Stimulated activated naive CD8-positive, alpha-beta T cell treated with anti-CD3 and anti-CD28 coated beads, Interleukin-15, amount 100 ng/mL, for 72 hours (primary cell): ENCODE results near the gene ZNF264.
"Not testable (repeated sequence)": the region's sequence is repeated elsewhere in the genome, so short reads cannot be mapped to it uniquely, and the experiment has no call there.

Experiments used
- ATAC-seq: fragments of 150-1000 bp; cut with Tn5 transposase; 2 replicates; pipeline ENCODE4 v1.10.0; 2021; ENCODE audit warnings: mild to moderate bottlenecking, moderate library complexity
- DNase-seq, 2 donors: peaks; one replicate each; pipeline ENCODE4 v3.0.0; 2021 to 2022
- H3K27ac Mint-ChIP-seq, 2 donors: one replicate each; pipeline ENCODE4 v1.8.0; 2022; ENCODE audit warnings: mild to moderate bottlenecking in 2 of 2, mixed read lengths in 2 of 2, moderate library complexity in 2 of 2
- H3K27me3 Mint-ChIP-seq: one replicate; pipeline ENCODE4 v1.8.0; 2022; ENCODE audit warnings: mixed read lengths
- H3K4me1 Mint-ChIP-seq: one replicate; pipeline ENCODE4 v1.8.0; 2022; ENCODE audit warnings: mild to moderate bottlenecking, mixed read lengths
- H3K4me3 Mint-ChIP-seq, 2 donors: one replicate each; pipeline ENCODE4 v1.8.0; 2022; ENCODE audit warnings: mild to moderate bottlenecking in 2 of 2, mixed read lengths in 2 of 2, moderate library complexity in 1 of 2
- H3K9me3 Mint-ChIP-seq, 2 donors: one replicate each; pipeline ENCODE4 v1.8.0; 2022; ENCODE audit warnings: mixed read lengths in 2 of 2

The ZNF264 gene

GRCh38 chr19:57191141-57192076, at the start of gene ZNF264:
Gene ZNF264 (plus strand): TSS chr19:57191500. CDS start chr19:57191914, 414 bp downstream.
- H3K27me3 Mint-ChIP-seq = peaks cover 7% of the 10 kb centered on the region
- H3K4me1 Mint-ChIP-seq = peaks cover 40% of the 10 kb centered on the region
- H3K27ac Mint-ChIP-seq = peak within 1 kb of the TSS; percentile 97
- peak; percentile 98 for ATAC-seq
- peak within 1 kb of the TSS; percentile 92 to 93 for H3K4me3 Mint-ChIP-seq
- H3K9me3 Mint-ChIP-seq = peaks cover 24 to 44% of the 10 kb centered on the region in 2 donors
- peak; percentile 84 to 90 for DNase-seq

- Mint-ChIP-seq H3K9me3 (peaks cover 15 to 41% of the 10 kb centered on the region in 2 donors), H3K4me3 (no peak overlapping the region), H3K27me3 (no peaks in the 10 kb centered on the region), H3K27ac (no peak overlapping the region), H3K4me1 (no peaks in the 10 kb centered on the region)
- DNase-seq (no peak), ATAC-seq (no peak)
These were observed 49.6 kb upstream of the ZNF264 start for GRCh38 chr19:57141699-57142098.

GRCh38 chr19:57152921-57153320, 38.4 kb upstream of the ZNF264 start:
- DNase-seq = no peak
- H3K4me3 Mint-ChIP-seq = no peak overlapping the region
- H3K27me3 Mint-ChIP-seq = no peaks in the 10 kb centered on the region
- no peaks in the 10 kb centered on the region for H3K4me1 Mint-ChIP-seq
- peaks cover 10 to 55% of the 10 kb centered on the region in 2 donors for H3K9me3 Mint-ChIP-seq
- no peak overlapping the region for H3K27ac Mint-ChIP-seq
- ATAC-seq = no peak

- Mint-ChIP-seq H3K27ac (no peak overlapping the region), H3K27me3 (no peaks in the 10 kb centered on the region), H3K4me3 (no peak overlapping the region), H3K4me1 (no peaks in the 10 kb centered on the region), H3K9me3 (peaks cover 10 to 17% of the 10 kb centered on the region in 2 donors)
- ATAC-seq (no peak), DNase-seq (no peak)
These were observed 29.2 kb upstream of the ZNF264 start for GRCh38 chr19:57161985-57162539.

- Mint-ChIP-seq H3K27ac (no peak overlapping the region), H3K9me3 (peaks cover 15 to 22% of the 10 kb centered on the region in 2 donors), H3K4me3 (no peak overlapping the region), H3K4me1 (no peaks in the 10 kb centered on the region), H3K27me3 (no peaks in the 10 kb centered on the region)
- no peak for ATAC-seq
- no peak for DNase-seq
These were observed 25.5 kb upstream of the ZNF264 start for GRCh38 chr19:57165846-57166245.

GRCh38 chr19:57167385-57167784, 23.9 kb upstream of the ZNF264 start, which contains the start of gene DUXA:
Gene DUXA (minus strand): TSS chr19:57167485. CDS start chr19:57167443, 42 bp downstream.
- H3K27ac Mint-ChIP-seq = no peak within 1 kb of the TSS
- H3K9me3 Mint-ChIP-seq = peaks cover 22 to 28% of the 10 kb centered on the region in 2 donors
- no peak within 1 kb of the TSS for H3K4me3 Mint-ChIP-seq
- H3K27me3 Mint-ChIP-seq = no peaks in the 10 kb centered on the region
- no peak for DNase-seq
- H3K4me1 Mint-ChIP-seq = peaks cover 9% of the 10 kb centered on the region
- ATAC-seq = no peak

- Mint-ChIP-seq H3K27ac (peak overlapping the region in 1 of 2 donors; percentile 61), H3K4me1 (peaks cover 12% of the 10 kb centered on the region), H3K9me3 (peaks cover 26 to 31% of the 10 kb centered on the region in 2 donors), H3K27me3 (no peaks in the 10 kb centered on the region), H3K4me3 (peak overlapping the region; percentile 81)
- ATAC-seq (peak; percentile 78), DNase-seq (peak; percentile 43 to 44)
These were observed 19.7 kb upstream of the ZNF264 start for GRCh38 chr19:57171551-57172081.

- no peak overlapping the region for H3K27ac Mint-ChIP-seq
- peaks cover 24 to 49% of the 10 kb centered on the region in 2 donors for H3K9me3 Mint-ChIP-seq
These were observed 999 bp upstream of the ZNF264 start for GRCh38 chr19:57190301-57190700.

GRCh38 chr19:57192077-57192420, 749 bp downstream of the ZNF264 start:
- DNase-seq (peak in 1 of 2 donors; percentile 1), ATAC-seq (peak; percentile 25)
- Mint-ChIP-seq H3K27ac (peak overlapping the region; percentile 96 to 97), H3K27me3 (peaks cover 6% of the 10 kb centered on the region), H3K4me1 (peaks cover 40% of the 10 kb centered on the region), H3K4me3 (peak overlapping the region; percentile 92 to 93), H3K9me3 (peaks cover 29 to 49% of the 10 kb centered on the region in 2 donors)

More at GRCh38 chr19:57190301-57190700, 999 bp upstream of the ZNF264 start:
- no peak for ATAC-seq
- Mint-ChIP-seq H3K4me3 (peak overlapping the region; percentile 92 to 93), H3K4me1 (peaks cover 40% of the 10 kb centered on the region), H3K27me3 (peaks cover 7% of the 10 kb centered on the region)
- no peak for DNase-seq

GRCh38 chr19:57192993-57193392, 1.7 kb downstream of the ZNF264 start:
- peaks cover 40% of the 10 kb centered on the region for H3K4me1 Mint-ChIP-seq
- H3K27ac Mint-ChIP-seq = no peak overlapping the region

GRCh38 chr19:57197874-57198273, 6.6 kb downstream of the ZNF264 start:
- not testable (repeated sequence) for H3K27ac Mint-ChIP-seq, H3K27me3 Mint-ChIP-seq, H3K4me3 Mint-ChIP-seq, DNase-seq, ATAC-seq
- Mint-ChIP-seq H3K9me3 (peaks cover 16 to 41% of the 10 kb centered on the region in 2 donors), H3K4me1 (peaks cover 14% of the 10 kb centered on the region)

More at GRCh38 chr19:57192993-57193392, 1.7 kb downstream of the ZNF264 start:
- Mint-ChIP-seq H3K27me3 (no peaks in the 10 kb centered on the region), H3K9me3 (peaks cover 24 to 44% of the 10 kb centered on the region in 2 donors), H3K4me3 (peak overlapping the region; percentile 92 to 93)
- no peak for DNase-seq
- ATAC-seq = no peak

- Mint-ChIP-seq H3K27me3 (no peaks in the 10 kb centered on the region), H3K27ac (no peak overlapping the region)
- DNase-seq = no peak
These were observed 10.9 kb downstream of the ZNF264 start for GRCh38 chr19:57202160-57202559.

GRCh38 chr19:57210381-57210780, 19.1 kb downstream of the ZNF264 start:
- H3K4me3 Mint-ChIP-seq = no peak overlapping the region
- no peak for ATAC-seq
- H3K27me3 Mint-ChIP-seq = no peaks in the 10 kb centered on the region
- H3K27ac Mint-ChIP-seq = no peak overlapping the region
- peaks cover 24 to 43% of the 10 kb centered on the region in 2 donors for H3K9me3 Mint-ChIP-seq
- no peaks in the 10 kb centered on the region for H3K4me1 Mint-ChIP-seq
- no peak for DNase-seq

More at GRCh38 chr19:57202160-57202559, 10.9 kb downstream of the ZNF264 start:
- Mint-ChIP-seq H3K4me3 (no peak overlapping the region), H3K9me3 (peaks cover 22 to 44% of the 10 kb centered on the region in 2 donors), H3K4me1 (no peaks in the 10 kb centered on the region)
- ATAC-seq = no peak

- no peak for ATAC-seq
These were observed 20.8 kb downstream of the ZNF264 start for GRCh38 chr19:57212109-57212508.

GRCh38 chr19:57227502-57227901, 36.2 kb downstream of the ZNF264 start:
- H3K4me3 Mint-ChIP-seq = no peak overlapping the region
- H3K9me3 Mint-ChIP-seq = peaks cover 20 to 33% of the 10 kb centered on the region in 2 donors
- H3K27ac Mint-ChIP-seq = no peak overlapping the region
- H3K4me1 Mint-ChIP-seq = no peaks in the 10 kb centered on the region
- ATAC-seq = no peak
- H3K27me3 Mint-ChIP-seq = no peaks in the 10 kb centered on the region
- no peak for DNase-seq

More at GRCh38 chr19:57212109-57212508, 20.8 kb downstream of the ZNF264 start:
- Mint-ChIP-seq H3K27ac (peak overlapping the region in 1 of 2 donors; percentile 27), H3K4me3 (no peak overlapping the region), H3K27me3 (no peaks in the 10 kb centered on the region), H3K9me3 (peaks cover 29 to 47% of the 10 kb centered on the region in 2 donors), H3K4me1 (no peaks in the 10 kb centered on the region)
- DNase-seq = no peak
